Measurements from ENCODE around the gene WDR90. TPM values are rescaled to one million over a fixed set of nuclear protein-coding genes. Genes with fewer than 3 reads are reported as not detected.

WDR90 gene
- total RNA-seq, 1 experiment from 2014 or later, result 68.2 TPM

- H2AK5ac ChIP-seq (ENCODE audit: insufficient read length, low read length), result no peak overlapping the region
- DNase-seq, result no peak
- no peak overlapping the region for H2AFZ ChIP-seq (ENCODE audit: low read length)
- H4K20me1 ChIP-seq (ENCODE audit: control insufficient read depth, insufficient read depth, insufficient read length), result no peaks in the 10 kb centered on the region
- no peaks in the 10 kb centered on the region for H3K9me3 ChIP-seq (ENCODE audit: control insufficient read depth, low read depth, low read length)
- H3K56ac ChIP-seq (ENCODE audit: insufficient read length, low read depth, low read length), result no peak overlapping the region
- H4K8ac ChIP-seq (replicated peaks; ENCODE audit: insufficient read length, low read depth, low read length), result no peak overlapping the region
- H3K27me3 ChIP-seq (ENCODE audit: insufficient read depth, low read length), result no peaks in the 10 kb centered on the region
- peaks cover 12% of the 10 kb centered on the region for H3K23me2 ChIP-seq (ENCODE audit: insufficient read length, low read depth, low read length, poor library complexity, severe bottlenecking)
- Mint-ChIP-seq H3K27me3 (ENCODE audit: low read depth) (peaks cover 2% of the 10 kb centered on the region; the same call in 1 of the 2 replicates), H3K4me1 (peaks cover 11 to 28% of the 10 kb centered on the region in 2 experiments), H3K9me3 (peaks cover 3% of the 10 kb centered on the region in 2 experiments; a peak in 2 of 5 replicates), H3K36me3 (ENCODE audit: insufficient read depth in 1 of 3, low read depth in 3 of 3) (peaks cover 0 to 6% (median 1%) of the 10 kb centered on the region in 3 experiments; a peak in 4 of 7 replicates), H3K4me3 (peak overlapping the region; percentile 82 to 96), H3K27ac (no peak overlapping the region)
- no peak overlapping the region for H4K91ac ChIP-seq (ENCODE audit: insufficient read length, low read depth, low read length)
- WGBS (ENCODE audit: extremely low coverage, insufficient read length, low lambda C conversion rate), result no CpG with 5 or more reads among the region's 55 CpGs
- H3K18ac ChIP-seq (ENCODE audit: insufficient read length, low read depth, low read length), result no peak overlapping the region
- H2BK5ac ChIP-seq (ENCODE audit: insufficient read length, low read length), result no peak overlapping the region
- H3K4ac ChIP-seq (ENCODE audit: low read depth, low read length), result no peak overlapping the region
- H3K4me1 ChIP-seq (ENCODE audit: insufficient read depth, low read length), result no peaks in the 10 kb centered on the region; the same call in 1 of the 2 replicates
- H3K9ac ChIP-seq (ENCODE audit: extremely low read depth, insufficient read length, low read length), result peak overlapping the region; percentile 63
- H2BK20ac ChIP-seq (ENCODE audit: low read depth, low read length, poor library complexity, severe bottlenecking), result no peak overlapping the region
- H2BK15ac ChIP-seq (ENCODE audit: low read depth, low read length), result no peak overlapping the region
- no peaks in the 10 kb centered on the region for H3K79me1 ChIP-seq (ENCODE audit: insufficient read depth, low read depth, low read length, poor library complexity, severe bottlenecking)
- H2BK12ac ChIP-seq (ENCODE audit: insufficient read length, low read depth, low read length), result no peak overlapping the region
- H4K5ac ChIP-seq (ENCODE audit: insufficient read length, low read depth, low read length), result no peak overlapping the region
- peak overlapping the region; percentile 50 for H3K4me2 ChIP-seq (ENCODE audit: insufficient read depth, insufficient read length, low read length)
- H2BK120ac ChIP-seq (ENCODE audit: low read depth, low read length, poor library complexity, severe bottlenecking), result no peak overlapping the region
- no peak overlapping the region for H3K23ac ChIP-seq (ENCODE audit: insufficient read length, low read depth, low read length)
- no peak overlapping the region for H3T11ph ChIP-seq (ENCODE audit: low read length)
- H3K14ac ChIP-seq (ENCODE audit: insufficient read depth, low read length), result no peak overlapping the region
- H3K27ac ChIP-seq (ENCODE audit: insufficient read length, low read depth, low read length), result no peak overlapping the region
- H3K79me2 ChIP-seq (ENCODE audit: insufficient read depth, low read length), result peaks cover 2% of the 10 kb centered on the region; the same call in 1 of the 2 replicates
- TF ChIP-seq CTCF (conservative IDR thresholded peaks at IDR 0.05), result no peak
Observed at GRCh38 chr16:635573-636205, 13.5 kb upstream of the WDR90 start.
